Heart left ventricle (tissue), 13 donors: ENCODE measurements around the gene TSC1.

Source experiments
- POLR2A ChIP-seq, 2 donors: fragments of 450-650 bp; IDR thresholded peaks; one replicate each; pipeline ENCODE4 v1.6.1; 2017; ENCODE audit warnings: antibody characterized with exemption in 2 of 2, mild to moderate bottlenecking in 2 of 2, moderate library complexity in 2 of 2
- TF ChIP-seq, protein P1 (sequence below), 12 donors: fragments of 200-600 bp; sonication (generic) in 4 of 12; IDR thresholded peaks; one replicate each; pipeline versions ENCODE4 v1.5.0 to v1.8.0; 2018 to 2022; ENCODE audit warnings: antibody characterized with exemption in 12 of 12, mild to moderate bottlenecking in 5 of 12
- donor health status: ischemic (EF 13 %, LVEDD 7.1; RV severe dilation, severe dysfunction).
- donor health status: DM: no; HTN: yes; CAD: no.
- donor health status: DM: no; HTN: no; CAD: no.
- donor health status: ischemic (EF 25% LVEDD 6.9; RV normal size, moderate dysfunction).
- donor health status: ischemic (EF 25% LVEDD 5.7; RV mildly dilated, moderate dysfunction).
- donor health status: ischemic (EF 35%, LVEDD 5.7; RV mildly dilated, moderate dysfunction).
- donor health status: nonischemic (EF 11% LVEDD 7.7; RV severe dilation, severe dysfunction).
- donor health status: DM: yes; HTN: yes; CAD: no.
- donor health status: PGD.
- donor health status: ischemic (EF 29% LVEDD 5.4; RV normal size, mild dysfunction).
- donor health status: nonischemic (EF 23%, LVEDD 6.1; RV moderate dilation, normal function).

DNA sequence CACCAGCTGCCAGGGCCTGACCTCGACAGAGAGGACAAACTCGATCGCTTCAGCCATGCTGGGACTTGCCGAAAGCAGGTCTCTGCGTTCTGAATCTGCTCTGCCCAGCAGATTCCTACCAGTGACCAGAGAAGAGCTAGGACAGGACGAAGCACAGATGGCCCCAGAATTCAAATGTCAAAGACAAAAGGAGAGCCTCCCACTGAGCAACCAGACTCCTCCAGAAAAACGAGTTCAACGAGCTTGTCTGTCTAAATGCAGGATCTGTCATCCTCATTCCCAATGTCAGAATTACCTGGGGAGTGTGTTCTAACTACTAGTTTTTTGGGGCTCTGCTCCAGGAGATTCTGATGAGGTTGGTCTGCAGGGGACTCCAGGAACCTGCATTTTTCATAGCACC lies 79.7 kb downstream of the TSC1 start:
- TF ChIP-seq, protein P1, sequence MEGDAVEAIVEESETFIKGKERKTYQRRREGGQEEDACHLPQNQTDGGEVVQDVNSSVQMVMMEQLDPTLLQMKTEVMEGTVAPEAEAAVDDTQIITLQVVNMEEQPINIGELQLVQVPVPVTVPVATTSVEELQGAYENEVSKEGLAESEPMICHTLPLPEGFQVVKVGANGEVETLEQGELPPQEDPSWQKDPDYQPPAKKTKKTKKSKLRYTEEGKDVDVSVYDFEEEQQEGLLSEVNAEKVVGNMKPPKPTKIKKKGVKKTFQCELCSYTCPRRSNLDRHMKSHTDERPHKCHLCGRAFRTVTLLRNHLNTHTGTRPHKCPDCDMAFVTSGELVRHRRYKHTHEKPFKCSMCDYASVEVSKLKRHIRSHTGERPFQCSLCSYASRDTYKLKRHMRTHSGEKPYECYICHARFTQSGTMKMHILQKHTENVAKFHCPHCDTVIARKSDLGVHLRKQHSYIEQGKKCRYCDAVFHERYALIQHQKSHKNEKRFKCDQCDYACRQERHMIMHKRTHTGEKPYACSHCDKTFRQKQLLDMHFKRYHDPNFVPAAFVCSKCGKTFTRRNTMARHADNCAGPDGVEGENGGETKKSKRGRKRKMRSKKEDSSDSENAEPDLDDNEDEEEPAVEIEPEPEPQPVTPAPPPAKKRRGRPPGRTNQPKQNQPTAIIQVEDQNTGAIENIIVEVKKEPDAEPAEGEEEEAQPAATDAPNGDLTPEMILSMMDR (IDR thresholded peaks at IDR 0.05) = no peak
- no peak for TF ChIP-seq POLR2A (IDR thresholded peaks at IDR 0.05)
